ENCODE measurements around the gene JAK2. TPM values are rescaled to one million over a fixed set of nuclear protein-coding genes. Genes with fewer than 3 reads are reported as not detected.
A peak's percentile ranks its signal among the peaks of the same experiment; 100 is the strongest.

Gene JAK2
- polyA plus RNA-seq (2013): 26.0 TPM

DNA sequence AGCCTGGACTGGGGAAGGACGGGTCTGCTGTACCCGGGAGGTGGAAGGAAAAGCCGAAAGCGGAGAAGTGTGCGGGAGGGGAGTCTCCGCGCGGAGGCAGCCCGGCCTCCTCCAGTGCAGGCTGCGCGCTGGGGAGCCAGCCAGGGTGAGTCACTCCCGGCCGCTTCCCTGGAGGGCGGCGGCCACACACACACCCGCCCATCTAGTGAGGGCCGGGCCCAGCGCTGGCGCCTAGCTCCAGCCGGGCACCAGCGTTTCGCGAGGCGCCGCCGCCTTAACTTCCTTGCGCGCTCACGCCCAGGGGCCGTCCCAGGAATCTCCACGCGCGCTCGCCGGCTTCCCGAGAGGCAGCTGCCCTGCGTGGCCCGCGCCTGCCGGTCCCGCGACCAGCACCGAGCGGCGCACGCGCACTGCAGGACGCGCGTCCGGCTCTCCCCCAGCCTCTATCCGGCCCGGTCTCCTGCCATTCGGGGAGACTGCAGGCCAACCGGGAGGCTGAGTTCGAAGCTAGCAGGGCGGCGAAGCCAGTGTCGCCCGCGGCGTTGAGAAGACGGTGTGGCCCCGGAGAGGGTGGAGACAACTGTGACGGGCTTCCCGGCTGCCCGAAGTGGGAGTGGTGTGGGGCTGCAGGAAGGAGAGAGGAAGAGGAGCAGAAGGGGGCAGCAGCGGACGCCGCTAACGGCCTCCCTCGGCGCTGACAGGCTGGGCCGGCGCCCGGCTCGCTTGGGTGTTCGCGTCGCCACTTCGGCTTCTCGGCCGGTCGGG, at the start of gene JAK2:
JAK2 (plus strand) TSS at position 652 of the 765 bp plus-strand sequence. CDS start 36,716 bp downstream, outside the sequence.
- Histone ChIP-seq H3K36me3 (ENCODE audit: control insufficient read depth in 4 of 4, insufficient read depth in 4 of 4, low read length in 3 of 4) (no peaks in the 10 kb centered on the region), H3K4me3 (ENCODE audit: control insufficient read depth in 1 of 7, extremely low read depth in 1 of 7, insufficient read depth in 4 of 7, low read depth in 2 of 7, low read length in 6 of 7) (peak within 1 kb of the TSS; percentile 80 to 92 (median 86)), H3K27ac (ENCODE audit: insufficient read depth in 1 of 2, low read depth in 1 of 2, low read length in 2 of 2, poor library complexity in 1 of 2, severe bottlenecking in 2 of 2) (peak within 1 kb of the TSS; percentile 82 to 93), H3K4me1 (ENCODE audit: control extremely low read depth in 1 of 4, control insufficient read depth in 4 of 4, insufficient read depth in 4 of 4, low read length in 3 of 4) (peaks cover 31 to 47% (median 40%) of the 10 kb centered on the region in 4 experiments), H3K9me3 (ENCODE audit: control extremely low read depth in 1 of 5, control insufficient read depth in 4 of 5, insufficient read depth in 2 of 5, low read depth in 1 of 5, low read length in 4 of 5) (no peaks in the 10 kb centered on the region), H3K27me3 (replicated peaks in 2 of 5; ENCODE audit: control insufficient read depth in 4 of 5, insufficient read depth in 5 of 5, low read length in 4 of 5) (no peaks in the 10 kb centered on the region)
- peak; percentile 93 to 96 (median 94) for DNase-seq
- CTCF ChIA-PET: interaction anchor here (1.9 to 4.4 kb wide), 2 partner anchors 222 to 225 kb away, joined by 8 to 29 read pairs; no protein-coding TSS in a partner anchor
- POLR2A ChIA-PET: interaction anchor here (0.6 kb wide), 1 partner anchor 1678 kb away, joined by 3 read pairs; no protein-coding TSS in a partner anchor
- WGBS (ENCODE audit: insufficient coverage): 0% methylated on average over 55 of the region's 84 CpGs

DNA sequence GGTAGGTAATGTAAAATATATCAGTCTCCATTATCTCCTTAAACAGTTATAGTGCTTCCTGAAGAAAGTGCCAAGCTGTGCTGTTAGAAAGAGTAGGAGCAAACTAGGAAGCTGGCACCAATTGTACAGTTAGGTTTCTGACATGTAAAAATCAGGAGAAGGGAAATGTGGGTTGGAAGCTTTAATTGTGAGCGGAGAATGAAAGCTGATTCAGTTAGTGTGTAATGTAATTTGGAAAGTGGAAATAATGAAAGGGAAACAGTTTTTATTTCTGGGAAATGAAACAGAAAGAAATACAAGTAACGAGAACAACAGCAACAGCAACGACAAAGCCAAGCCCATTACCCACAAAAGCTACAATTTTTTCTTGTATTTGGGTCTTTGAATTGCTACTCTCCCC, 48.8 kb upstream of the JAK2 start:
- Histone ChIP-seq H3K36me3 (ENCODE audit: control insufficient read depth in 4 of 4, insufficient read depth in 4 of 4, low read length in 3 of 4) (no peaks in the 10 kb centered on the region), H3K27ac (ENCODE audit: insufficient read depth in 1 of 2, low read depth in 1 of 2, low read length in 2 of 2, poor library complexity in 1 of 2, severe bottlenecking in 2 of 2) (no peak overlapping the region), H3K9me3 (ENCODE audit: control extremely low read depth in 1 of 5, control insufficient read depth in 4 of 5, insufficient read depth in 2 of 5, low read depth in 1 of 5, low read length in 4 of 5) (no peaks in the 10 kb centered on the region), H3K4me1 (ENCODE audit: control extremely low read depth in 1 of 4, control insufficient read depth in 4 of 4, insufficient read depth in 4 of 4, low read length in 3 of 4) (peaks cover 7 to 34% (median 21%) of the 10 kb centered on the region in 4 experiments), H3K27me3 (replicated peaks in 2 of 5; ENCODE audit: control insufficient read depth in 4 of 5, insufficient read depth in 5 of 5, low read length in 4 of 5) (no peaks in the 10 kb centered on the region), H3K4me3 (ENCODE audit: control insufficient read depth in 1 of 7, extremely low read depth in 1 of 7, insufficient read depth in 4 of 7, low read depth in 2 of 7, low read length in 6 of 7) (no peak overlapping the region)
- POLR2A ChIA-PET: no interaction called here
- CTCF ChIA-PET: interaction anchor here (0.6 kb wide), 1 partner anchor 1708 kb away, joined by 3 read pairs; no protein-coding TSS in a partner anchor
- WGBS (ENCODE audit: insufficient coverage): 100% methylated on average over 1 of the region's 3 CpGs
- peak in 1 of 3 donors; percentile 6 for DNase-seq

DNA sequence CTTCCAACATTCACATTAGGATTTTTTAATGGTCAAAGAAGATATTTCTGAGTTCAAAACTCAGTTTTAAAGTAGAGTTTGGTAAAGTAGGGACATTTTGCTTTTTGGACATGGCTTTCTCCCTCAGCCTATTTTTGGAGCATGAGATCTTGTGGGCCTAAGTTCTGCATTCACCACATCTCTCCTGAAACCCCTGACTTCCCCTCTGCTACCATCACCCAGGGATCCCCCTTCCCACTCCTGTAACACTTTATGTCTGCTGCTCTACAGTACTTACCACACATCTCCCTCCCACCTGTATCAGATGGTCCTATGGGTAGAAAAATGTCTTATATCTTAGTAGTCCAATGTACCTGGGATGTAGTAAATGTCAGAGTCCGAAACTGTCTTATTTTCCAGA, 48.2 kb upstream of the JAK2 start:
- Histone ChIP-seq H3K36me3 (ENCODE audit: control insufficient read depth in 4 of 4, insufficient read depth in 4 of 4, low read length in 3 of 4) (no peaks in the 10 kb centered on the region), H3K27ac (ENCODE audit: insufficient read depth in 1 of 2, low read depth in 1 of 2, low read length in 2 of 2, poor library complexity in 1 of 2, severe bottlenecking in 2 of 2) (no peak overlapping the region), H3K4me3 (ENCODE audit: control insufficient read depth in 1 of 7, extremely low read depth in 1 of 7, insufficient read depth in 4 of 7, low read depth in 2 of 7, low read length in 6 of 7) (no peak overlapping the region), H3K4me1 (ENCODE audit: control extremely low read depth in 1 of 4, control insufficient read depth in 4 of 4, insufficient read depth in 4 of 4, low read length in 3 of 4) (peaks cover 7 to 38% (median 21%) of the 10 kb centered on the region in 4 experiments), H3K27me3 (replicated peaks in 2 of 5; ENCODE audit: control insufficient read depth in 4 of 5, insufficient read depth in 5 of 5, low read length in 4 of 5) (no peaks in the 10 kb centered on the region), H3K9me3 (ENCODE audit: control extremely low read depth in 1 of 5, control insufficient read depth in 4 of 5, insufficient read depth in 2 of 5, low read depth in 1 of 5, low read length in 4 of 5) (no peaks in the 10 kb centered on the region)
- CTCF ChIA-PET: interaction anchor here (0.6 kb wide), 1 partner anchor 1708 kb away, joined by 3 read pairs; no protein-coding TSS in a partner anchor
- WGBS (ENCODE audit: insufficient coverage): 90% methylated on average over 1 of the region's 1 CpG
- POLR2A ChIA-PET: no interaction called here
- peak in 2 of 3 donors; percentile 13 to 19 for DNase-seq

DNA sequence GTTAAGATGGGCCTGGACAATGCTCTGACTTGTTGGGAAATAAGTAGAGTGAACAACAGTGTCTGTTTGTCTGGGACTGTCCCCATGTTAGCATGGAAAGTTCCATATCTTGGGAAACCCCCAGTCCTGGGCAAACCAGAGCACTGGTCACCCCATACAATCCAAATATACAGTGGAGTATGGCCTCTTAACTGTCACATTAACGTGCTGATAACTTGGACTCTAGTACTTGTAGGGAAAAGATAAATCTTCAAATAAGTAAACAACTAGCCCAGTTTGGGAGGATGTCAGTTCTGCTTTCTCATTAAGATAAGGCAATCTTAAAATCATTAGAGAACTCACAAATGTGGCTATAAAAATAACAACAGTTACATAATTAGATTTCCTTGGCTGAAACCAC, 47.6 kb upstream of the JAK2 start:
- DNase-seq: peak in 2 of 3 donors; percentile 12 to 20
- H3K4me3 ChIP-seq (ENCODE audit: control insufficient read depth in 1 of 7, extremely low read depth in 1 of 7, insufficient read depth in 4 of 7, low read depth in 2 of 7, low read length in 6 of 7): no peak overlapping the region
- H3K9me3 ChIP-seq (ENCODE audit: control extremely low read depth in 1 of 5, control insufficient read depth in 4 of 5, insufficient read depth in 2 of 5, low read depth in 1 of 5, low read length in 4 of 5): no peaks in the 10 kb centered on the region
- WGBS (ENCODE audit: insufficient coverage): no CpG with 5 or more reads among the region's 1 CpG
- H3K36me3 ChIP-seq (ENCODE audit: control insufficient read depth in 4 of 4, insufficient read depth in 4 of 4, low read length in 3 of 4): no peaks in the 10 kb centered on the region
- H3K27me3 ChIP-seq (replicated peaks in 2 of 5; ENCODE audit: control insufficient read depth in 4 of 5, insufficient read depth in 5 of 5, low read length in 4 of 5): no peaks in the 10 kb centered on the region
- no peak overlapping the region for H3K27ac ChIP-seq (ENCODE audit: insufficient read depth in 1 of 2, low read depth in 1 of 2, low read length in 2 of 2, poor library complexity in 1 of 2, severe bottlenecking in 2 of 2)
- ChIA-PET POLR2A (no interaction called here), CTCF (interaction anchor here (2.3 kb wide), 1 partner anchor 177 kb away, joined by 6 read pairs; no protein-coding TSS in a partner anchor)
- H3K4me1 ChIP-seq (ENCODE audit: control extremely low read depth in 1 of 4, control insufficient read depth in 4 of 4, insufficient read depth in 4 of 4, low read length in 3 of 4): peaks cover 7 to 44% (median 21%) of the 10 kb centered on the region in 4 experiments

DNA sequence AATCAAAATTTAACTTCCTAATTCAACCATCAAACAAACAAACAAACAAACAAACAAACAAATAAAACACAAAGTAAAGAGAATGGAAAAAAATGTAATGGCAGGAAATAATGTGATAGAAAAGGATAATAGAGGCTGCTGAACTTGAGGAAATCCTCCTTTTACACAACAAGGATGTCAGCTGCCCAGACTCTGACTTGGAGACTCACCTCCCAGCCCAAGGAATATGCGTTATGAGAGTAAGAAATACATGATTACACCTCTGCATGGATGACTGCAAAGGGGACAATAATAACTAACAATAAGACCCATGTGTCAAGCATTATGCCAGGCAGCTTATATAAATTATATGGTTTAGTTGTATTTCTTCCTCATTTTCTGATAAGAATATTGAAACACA, 46.6 kb upstream of the JAK2 start:
- Histone ChIP-seq H3K27me3 (replicated peaks in 2 of 5; ENCODE audit: control insufficient read depth in 4 of 5, insufficient read depth in 5 of 5, low read length in 4 of 5) (no peaks in the 10 kb centered on the region), H3K4me3 (ENCODE audit: control insufficient read depth in 1 of 7, extremely low read depth in 1 of 7, insufficient read depth in 4 of 7, low read depth in 2 of 7, low read length in 6 of 7) (no peak overlapping the region), H3K27ac (ENCODE audit: insufficient read depth in 1 of 2, low read depth in 1 of 2, low read length in 2 of 2, poor library complexity in 1 of 2, severe bottlenecking in 2 of 2) (peak overlapping the region in 1 of 2 experiments; percentile 4), H3K4me1 (ENCODE audit: control extremely low read depth in 1 of 4, control insufficient read depth in 4 of 4, insufficient read depth in 4 of 4, low read length in 3 of 4) (peaks cover 7 to 44% (median 21%) of the 10 kb centered on the region in 4 experiments), H3K9me3 (ENCODE audit: control extremely low read depth in 1 of 5, control insufficient read depth in 4 of 5, insufficient read depth in 2 of 5, low read depth in 1 of 5, low read length in 4 of 5) (no peaks in the 10 kb centered on the region), H3K36me3 (ENCODE audit: control insufficient read depth in 4 of 4, insufficient read depth in 4 of 4, low read length in 3 of 4) (no peaks in the 10 kb centered on the region)
- POLR2A ChIA-PET: no interaction called here
- CTCF ChIA-PET: interaction anchor here (2.3 kb wide), 1 partner anchor 179 kb away, joined by 6 read pairs; no protein-coding TSS in a partner anchor
- no peak for DNase-seq
- WGBS (ENCODE audit: insufficient coverage): no CpG with 5 or more reads among the region's 1 CpG

DNA sequence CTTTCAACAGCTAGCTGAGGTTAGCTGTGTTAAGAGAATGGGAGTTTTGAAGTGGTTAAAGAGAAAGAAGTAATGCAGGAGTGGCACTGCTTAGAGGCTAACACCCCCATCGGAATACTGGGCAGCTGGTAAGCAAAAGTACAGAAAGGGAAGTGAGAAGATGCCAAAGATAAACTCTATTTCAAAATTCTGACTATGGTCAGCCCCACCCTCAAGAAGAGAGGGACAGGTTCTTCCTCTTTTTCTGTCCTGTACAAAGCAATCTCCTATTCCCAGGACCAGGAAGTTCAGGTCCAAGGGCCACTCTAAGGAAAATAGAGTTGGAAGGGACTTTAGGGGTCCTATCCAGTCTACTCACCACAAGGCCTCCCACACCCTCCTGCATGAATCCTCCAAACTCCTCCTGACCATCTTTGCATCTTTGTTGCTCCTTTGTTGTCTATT, 45.9 kb upstream of the JAK2 start:
- ChIA-PET CTCF (interaction anchor here (1.5 to 2.3 kb wide), 2 partner anchors 18 to 179 kb away, joined by 3 to 6 read pairs; no protein-coding TSS in a partner anchor), POLR2A (no interaction called here)
- no peaks in the 10 kb centered on the region for H3K9me3 ChIP-seq (ENCODE audit: control extremely low read depth in 1 of 5, control insufficient read depth in 4 of 5, insufficient read depth in 2 of 5, low read depth in 1 of 5, low read length in 4 of 5)
- 0% methylated on average over 1 of the region's 1 CpG for WGBS (ENCODE audit: insufficient coverage)
- peaks cover 7 to 44% (median 21%) of the 10 kb centered on the region in 4 experiments for H3K4me1 ChIP-seq (ENCODE audit: control extremely low read depth in 1 of 4, control insufficient read depth in 4 of 4, insufficient read depth in 4 of 4, low read length in 3 of 4)
- peak overlapping the region in 1 of 2 experiments; percentile 4 for H3K27ac ChIP-seq (ENCODE audit: insufficient read depth in 1 of 2, low read depth in 1 of 2, low read length in 2 of 2, poor library complexity in 1 of 2, severe bottlenecking in 2 of 2)
- peak; percentile 46 to 88 (median 84) for DNase-seq
- H3K4me3 ChIP-seq (ENCODE audit: control insufficient read depth in 1 of 7, extremely low read depth in 1 of 7, insufficient read depth in 4 of 7, low read depth in 2 of 7, low read length in 6 of 7): peak overlapping the region in 1 of 7 experiments; percentile 49
- H3K27me3 ChIP-seq (replicated peaks in 2 of 5; ENCODE audit: control insufficient read depth in 4 of 5, insufficient read depth in 5 of 5, low read length in 4 of 5): no peaks in the 10 kb centered on the region
- H3K36me3 ChIP-seq (ENCODE audit: control insufficient read depth in 4 of 4, insufficient read depth in 4 of 4, low read length in 3 of 4): no peaks in the 10 kb centered on the region
